COLO668 (cell line): ENCODE data around the gene PPIL4.

ENCODE experiments used
- DNase-seq: peaks from one replicate; lab custom pipeline; 2025; ENCODE audit not compliant: unreplicated experiment; lab: John Stamatoyannopoulos, UW

The PPIL4 gene, protein sequence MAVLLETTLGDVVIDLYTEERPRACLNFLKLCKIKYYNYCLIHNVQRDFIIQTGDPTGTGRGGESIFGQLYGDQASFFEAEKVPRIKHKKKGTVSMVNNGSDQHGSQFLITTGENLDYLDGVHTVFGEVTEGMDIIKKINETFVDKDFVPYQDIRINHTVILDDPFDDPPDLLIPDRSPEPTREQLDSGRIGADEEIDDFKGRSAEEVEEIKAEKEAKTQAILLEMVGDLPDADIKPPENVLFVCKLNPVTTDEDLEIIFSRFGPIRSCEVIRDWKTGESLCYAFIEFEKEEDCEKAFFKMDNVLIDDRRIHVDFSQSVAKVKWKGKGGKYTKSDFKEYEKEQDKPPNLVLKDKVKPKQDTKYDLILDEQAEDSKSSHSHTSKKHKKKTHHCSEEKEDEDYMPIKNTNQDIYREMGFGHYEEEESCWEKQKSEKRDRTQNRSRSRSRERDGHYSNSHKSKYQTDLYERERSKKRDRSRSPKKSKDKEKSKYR

DNA sequence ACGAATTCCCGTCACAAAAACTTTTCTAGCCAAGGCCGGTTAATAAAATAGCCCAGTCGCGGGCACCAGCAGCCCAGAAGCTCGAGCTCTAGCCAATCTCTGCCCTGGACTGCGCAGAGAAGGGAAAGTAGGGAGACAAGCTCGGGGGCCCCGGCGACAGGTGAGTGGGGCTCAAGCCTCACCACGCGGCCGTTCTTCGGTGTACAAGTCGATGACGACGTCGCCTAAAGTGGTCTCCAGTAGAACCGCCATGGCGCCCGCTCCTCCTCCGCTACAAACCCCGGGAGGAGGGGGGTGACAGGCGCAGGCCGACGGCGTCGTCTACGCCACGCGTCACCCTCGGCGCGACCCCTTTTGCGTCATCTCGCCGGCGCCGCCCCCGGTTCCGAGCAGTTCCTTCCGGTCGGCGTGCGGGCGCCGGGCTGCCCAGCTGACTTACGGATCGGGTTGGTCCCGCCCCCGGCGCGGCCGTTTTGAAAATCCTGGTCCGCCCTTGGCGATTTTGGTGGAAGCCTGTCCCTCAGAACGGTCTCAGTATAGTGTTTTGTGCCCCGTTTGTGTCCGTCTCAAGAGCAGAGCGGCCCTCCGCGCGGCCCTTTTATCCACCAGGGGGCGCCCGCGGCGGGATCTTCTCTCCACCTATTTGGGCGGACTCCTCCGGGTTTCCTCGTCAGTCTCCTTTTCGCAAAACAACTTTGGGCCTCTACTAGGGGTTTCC, at the start of gene PPIL4:
Gene PPIL4 (minus strand): TSS at position 290 of the 718 bp plus-strand sequence. CDS start 38 bp downstream, at position 252.
- DNase-seq: peak; percentile 91

DNA sequence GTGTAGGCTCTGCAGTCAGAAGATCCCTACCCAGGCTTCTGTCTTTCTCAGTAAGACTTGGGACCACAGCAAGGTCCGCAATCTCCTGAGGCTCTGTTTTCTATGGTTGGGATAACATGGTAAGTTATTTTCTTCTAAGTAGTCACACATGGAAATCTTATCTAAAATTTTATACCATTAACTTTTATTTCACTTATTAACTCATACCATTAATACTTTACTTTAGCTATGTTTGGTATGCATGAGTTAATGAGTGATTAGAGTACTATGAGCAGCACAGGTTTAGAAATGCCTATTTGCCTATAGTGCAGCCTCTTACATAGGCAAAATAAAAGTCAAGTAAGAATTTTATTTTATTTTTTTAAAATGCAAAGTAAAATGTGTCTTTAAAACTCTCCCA, 47.6 kb upstream of the PPIL4 start:
- no peak for DNase-seq

DNA sequence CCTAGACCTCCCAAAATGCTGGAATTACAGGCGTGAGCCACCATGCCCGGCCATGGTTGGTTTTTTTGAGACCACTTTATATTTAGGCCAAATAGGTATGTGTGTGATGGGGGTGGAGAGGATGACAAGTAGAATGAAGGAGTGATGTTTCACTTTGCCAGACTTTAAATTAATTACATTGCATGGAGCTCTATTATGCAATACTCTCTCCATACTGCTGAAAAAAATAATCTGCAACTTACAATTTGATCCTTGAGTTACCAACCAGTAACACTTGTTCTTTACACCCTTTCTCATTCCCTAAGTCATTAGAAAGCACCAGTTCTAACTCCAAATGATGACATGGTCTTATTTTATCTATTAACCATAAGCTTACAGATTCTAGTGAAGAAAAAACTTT, 47.1 kb upstream of the PPIL4 start:
- no peak for DNase-seq

DNA sequence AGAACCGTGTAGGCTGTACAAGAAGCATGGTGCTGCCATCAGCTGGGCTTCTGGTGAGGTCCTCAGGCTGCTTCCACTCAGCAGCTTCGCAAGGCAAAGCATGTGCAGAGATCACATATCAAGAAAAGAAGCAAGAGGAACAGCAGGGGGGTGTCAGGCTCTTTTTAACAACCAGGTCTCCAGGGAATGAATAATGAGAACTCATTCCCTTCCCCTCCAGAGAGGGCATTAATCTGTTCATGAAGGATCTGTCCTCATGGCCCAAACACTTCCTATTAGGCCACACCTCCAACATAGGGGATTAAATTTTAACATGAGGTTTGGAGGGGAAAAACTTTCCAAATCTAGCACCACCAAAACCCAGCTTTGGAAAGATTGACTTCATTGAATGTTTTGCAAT, 40.3 kb upstream of the PPIL4 start:
- DNase-seq: no peak

DNA sequence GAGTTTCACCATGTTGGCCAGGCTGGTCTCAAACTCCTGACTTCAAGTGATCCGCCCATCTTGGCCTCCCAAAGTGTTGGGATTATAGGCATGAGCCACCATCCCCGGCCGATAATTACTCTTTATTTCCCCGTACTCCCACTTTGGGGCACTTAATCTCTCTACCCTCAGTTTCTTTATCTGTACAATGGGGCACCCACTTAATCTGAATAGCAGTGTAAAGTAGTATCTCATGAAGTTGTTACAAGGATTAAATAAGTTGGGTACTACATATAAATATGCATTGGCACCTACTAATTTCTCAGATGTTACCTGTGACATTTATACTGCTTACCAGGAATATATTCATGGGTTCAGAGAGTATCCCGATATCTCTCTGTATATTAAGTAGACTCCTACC, 35.5 kb upstream of the PPIL4 start:
- no peak for DNase-seq

DNA sequence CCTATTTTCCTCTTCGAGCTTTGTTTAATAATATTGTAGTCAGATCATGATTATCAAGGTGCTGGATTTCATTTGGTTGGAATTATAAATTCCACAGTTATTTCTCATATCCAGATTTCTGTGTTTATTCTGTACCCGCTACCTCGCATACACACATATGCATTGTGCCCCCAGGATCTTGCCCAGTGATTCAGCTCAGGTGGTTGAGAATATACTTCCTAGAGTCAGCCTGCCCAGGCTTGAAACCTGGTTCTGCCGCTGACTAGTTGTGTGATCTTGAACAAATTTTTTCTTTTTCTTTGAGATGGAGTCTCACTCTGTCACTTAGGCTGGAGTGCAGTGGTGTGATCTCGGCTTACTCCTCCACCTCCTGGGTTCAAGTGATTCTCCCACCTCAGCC, 35.0 kb upstream of the PPIL4 start:
- no peak for DNase-seq

DNA sequence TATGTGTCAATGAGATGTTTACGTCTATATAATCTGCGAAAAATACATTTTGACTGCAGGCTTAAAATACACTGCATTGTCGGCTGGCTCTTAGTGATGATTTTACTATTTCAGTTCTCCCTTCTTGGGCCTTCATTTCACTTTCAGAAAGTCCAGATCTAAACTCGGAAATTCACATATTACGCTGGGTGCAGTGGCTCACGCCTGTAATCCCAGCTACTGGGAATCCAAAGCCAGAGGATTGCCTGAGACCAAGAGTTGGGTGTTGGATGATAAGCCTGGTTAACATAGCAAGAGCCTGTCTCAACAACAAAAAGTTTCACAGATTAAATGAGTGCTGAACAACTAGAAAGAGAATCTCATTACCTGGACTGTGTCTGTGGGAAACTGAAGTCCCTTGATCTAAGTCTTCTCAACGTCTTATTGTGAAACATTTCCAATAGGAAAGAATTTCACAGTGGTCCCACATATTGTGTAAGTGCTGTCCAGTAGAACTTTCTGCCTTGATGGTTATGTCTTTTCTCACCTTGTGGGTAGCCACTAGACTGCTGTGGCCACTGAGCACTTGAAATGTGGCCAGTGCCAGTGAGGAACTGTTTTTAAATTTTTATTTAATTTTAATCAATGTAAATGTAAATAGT, 22.2 kb upstream of the PPIL4 start:
- no peak for DNase-seq

DNA sequence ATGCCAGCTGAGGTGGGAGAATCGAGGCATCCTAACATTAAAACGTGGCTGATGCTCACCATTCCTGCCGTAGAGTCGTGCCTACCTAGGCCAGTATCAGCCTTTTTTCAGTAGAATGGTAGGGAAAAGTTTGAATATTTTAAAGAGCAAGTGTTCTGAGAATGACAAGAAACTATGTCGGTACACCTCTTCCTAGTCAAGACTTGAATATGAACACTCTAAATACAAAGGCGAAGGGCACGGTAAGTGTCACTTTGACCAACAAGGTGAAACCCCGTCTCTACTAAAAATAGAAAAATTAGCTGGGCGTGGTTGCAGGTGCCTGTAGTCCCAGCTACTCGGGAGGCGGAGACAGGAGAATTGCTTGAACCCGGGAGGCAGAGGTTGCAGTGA, 21.3 kb upstream of the PPIL4 start:
- no peak for DNase-seq

DNA sequence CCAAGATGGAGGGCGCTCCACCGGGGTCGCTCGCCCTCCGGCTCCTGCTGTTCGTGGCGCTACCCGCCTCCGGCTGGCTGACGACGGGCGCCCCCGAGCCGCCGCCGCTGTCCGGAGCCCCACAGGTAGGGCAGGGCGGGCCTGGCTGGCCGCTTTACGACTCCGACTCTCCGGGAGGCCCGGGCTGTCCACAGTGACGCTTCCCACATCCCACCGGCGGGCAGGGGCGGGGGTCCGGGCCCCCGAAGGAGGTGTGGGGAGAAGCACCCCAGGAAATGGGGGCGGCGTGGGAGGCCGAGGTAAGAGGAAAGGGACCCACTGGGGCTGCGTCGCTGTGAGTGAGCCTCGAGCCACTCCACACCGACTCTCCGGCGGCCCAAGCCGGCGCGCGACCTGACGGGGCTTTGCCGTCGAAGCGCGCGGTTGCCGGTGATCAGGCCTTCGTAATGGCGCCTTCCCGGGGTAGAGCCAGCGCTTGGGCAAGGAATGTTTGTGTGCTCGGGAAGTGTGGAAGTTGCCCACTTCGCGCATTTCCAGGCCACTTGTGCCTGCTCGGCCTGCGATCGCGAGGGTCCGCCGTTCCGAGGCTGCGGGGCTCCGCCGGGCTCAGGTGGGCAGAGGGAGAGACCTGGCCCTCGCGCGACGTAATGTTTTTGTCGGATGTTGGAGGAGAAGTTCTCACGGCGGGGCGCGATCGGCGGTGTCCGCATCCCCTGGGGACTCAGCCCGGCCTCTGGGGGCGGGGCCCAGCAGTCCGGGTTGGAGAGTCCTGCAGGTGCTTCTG, 20.8 kb upstream of the PPIL4 start:
- DNase-seq: peak; percentile 63

DNA sequence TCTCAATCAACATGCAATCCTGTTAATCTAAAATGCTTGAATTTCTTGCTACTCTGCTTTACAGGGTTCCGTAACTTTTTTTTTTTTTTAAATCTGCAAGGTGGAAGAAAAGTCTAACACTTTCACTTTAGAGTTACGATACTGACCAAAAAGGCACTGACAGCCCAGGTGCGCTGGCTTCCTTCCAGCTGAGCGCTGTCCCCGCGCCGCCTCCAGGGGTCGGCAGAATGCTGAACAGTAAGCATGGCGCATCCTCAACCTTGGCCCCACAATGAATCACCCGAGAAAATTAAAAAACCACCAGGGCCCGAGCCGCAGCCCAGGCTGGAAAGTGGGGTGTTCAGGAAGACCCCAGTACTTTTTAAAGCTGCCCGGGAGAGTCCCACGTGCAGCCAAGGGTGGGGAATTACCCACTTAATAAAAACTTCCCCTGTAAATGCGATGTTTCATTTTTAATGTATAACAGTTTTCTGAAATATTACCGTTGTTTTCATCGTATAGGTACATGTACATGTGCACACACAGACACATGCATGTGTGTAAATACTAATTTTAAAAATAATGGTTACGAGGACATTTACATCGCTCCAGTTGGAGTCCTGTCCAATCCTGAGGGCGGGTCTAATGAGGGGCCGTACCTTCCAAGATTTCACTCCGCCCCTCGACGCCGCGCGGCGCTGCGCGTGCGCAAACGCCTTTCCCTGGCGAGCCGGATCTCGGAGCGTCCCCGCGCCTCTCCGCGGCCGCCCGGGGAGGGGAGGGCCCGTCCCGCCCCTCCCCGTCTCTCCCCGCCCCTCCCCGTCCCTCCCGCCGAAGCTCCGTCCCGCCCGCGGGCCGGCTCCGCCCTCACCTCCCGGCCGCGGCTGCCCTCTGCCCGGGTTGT, 19.9 kb upstream of the PPIL4 start, which contains the start of gene GINM1:
Gene GINM1 (plus strand): TSS at position 849 of the 883 bp plus-strand sequence. CDS start 40 bp downstream, outside the sequence.
- DNase-seq: peak; percentile 90

DNA sequence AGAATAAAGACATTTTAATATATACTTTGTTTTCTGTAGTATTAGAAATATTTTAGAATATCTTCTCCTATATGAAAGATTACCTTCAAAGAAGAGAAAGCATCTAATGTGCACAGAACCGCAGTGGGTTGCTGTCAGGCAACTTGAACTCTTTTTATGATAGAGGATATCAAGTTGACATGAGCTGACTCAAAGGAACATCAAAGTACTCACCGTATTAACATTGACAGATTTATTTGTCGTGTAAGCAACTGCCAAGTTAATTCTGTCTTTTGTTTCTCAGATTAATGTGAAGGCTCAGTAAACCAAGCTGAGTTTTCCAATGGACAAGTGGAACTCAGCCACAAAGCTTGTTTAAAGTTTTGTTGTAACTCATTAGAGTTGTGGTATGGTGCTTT, 18.1 kb upstream of the PPIL4 start:
- no peak for DNase-seq

DNA sequence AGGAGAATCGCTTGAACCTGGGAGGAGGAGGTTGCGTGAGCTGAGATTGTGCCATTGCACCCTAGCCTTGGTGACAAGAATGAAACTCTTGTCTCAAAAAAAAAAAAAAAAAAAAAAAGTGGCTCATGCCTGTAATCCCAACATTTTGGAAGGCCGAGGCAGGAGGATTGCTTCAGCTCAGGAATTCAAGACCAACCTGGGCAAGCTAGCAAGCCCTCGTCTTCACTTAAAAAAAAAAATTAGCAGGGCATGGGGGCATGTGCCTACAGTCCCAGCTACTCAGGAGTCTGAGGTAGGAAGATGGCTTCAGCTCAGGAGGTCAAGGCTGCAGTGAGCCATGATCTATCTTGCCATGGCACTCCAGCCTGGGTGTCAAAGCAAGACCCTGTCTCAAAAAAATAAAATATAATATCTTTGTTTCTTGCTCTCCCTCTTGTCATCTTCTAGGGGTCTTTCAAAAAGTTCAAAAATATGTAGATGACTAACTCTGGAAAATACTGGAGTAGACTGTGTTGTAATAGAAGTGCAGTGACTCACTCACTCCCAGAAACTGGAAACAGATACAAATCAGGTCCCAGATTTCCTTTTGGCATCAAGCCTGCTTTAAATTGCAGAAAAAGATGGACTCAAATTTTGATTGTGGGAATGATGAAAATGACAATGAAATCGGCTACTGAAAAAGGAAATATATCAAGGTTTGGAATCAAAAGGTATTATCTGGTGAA, 17.5 kb upstream of the PPIL4 start:
- DNase-seq: no peak

DNA sequence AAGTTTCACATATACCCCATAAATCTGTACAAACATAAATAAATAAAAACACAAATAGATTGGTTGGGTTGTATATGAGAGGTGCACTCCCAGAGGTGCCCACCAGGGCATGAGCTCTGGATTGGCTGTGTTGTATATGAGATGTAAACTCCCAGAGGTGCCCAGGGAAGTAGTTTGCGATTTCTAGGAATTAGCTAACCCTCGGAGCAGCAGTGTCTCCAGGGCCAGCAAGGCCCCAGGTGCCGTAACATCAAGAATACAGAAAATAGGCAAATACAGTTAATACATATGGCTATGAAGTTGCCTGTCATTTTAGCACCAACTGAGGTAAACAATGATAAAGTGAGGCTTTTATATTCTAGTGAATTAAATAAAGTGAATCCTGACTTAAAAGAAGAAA, 14.9 kb upstream of the PPIL4 start:
- peak; percentile 6 for DNase-seq

DNA sequence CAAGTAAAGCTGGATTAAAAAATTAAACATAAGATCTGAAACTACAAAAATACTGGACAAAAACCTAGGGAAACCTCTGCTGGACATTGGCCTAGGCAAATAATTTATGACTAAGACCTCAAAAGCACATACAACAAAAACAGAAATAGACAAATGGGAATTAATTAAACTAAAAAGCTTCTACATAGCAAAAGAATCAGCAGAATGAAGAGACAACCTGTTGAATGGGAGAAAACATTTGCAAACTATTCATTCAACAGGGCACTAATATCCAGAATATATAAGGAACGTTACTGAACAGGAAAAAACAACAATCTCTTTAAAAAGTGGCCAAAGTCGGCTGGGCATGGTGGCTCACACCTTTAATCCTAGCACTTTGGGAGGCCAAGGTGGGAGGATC, 13.5 kb upstream of the PPIL4 start:
- no peak for DNase-seq

DNA sequence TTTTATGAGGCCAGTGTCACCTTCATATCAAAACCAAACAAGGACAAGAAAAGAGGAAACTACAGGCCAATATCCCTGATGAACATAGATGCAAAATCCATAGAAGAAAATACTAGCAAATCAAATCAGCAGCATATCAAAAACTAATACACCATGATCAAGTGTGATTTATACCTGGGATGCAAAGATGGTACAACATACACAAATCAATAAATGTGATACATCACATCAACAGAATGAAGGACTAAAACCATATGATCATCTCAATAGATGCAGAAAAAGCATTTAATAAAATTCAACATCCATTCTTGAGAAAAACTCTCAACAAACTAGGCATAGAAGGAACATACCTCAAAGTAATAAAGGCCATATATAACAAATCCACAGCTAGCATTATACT, 12.2 kb upstream of the PPIL4 start:
- no peak for DNase-seq

DNA sequence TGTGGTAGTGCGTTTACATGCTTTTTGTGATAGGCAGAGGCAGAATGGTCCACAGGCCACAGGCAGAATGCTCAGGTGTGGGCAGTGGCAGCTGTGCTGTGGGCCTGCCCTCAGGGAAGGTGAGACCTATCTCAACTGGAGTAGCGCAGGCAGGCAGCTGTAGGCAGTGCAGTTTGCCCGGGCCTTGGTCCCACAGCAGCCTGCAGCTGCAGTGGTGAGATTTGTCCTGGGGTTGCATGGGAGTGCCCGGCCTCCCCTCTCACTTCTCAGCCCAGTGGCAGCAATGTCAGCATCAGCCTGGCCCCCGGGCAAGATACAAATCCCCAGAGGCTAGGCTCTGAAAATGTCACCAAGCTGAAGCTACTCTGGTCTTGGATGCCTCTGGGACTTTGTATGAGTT, 6.1 kb upstream of the PPIL4 start:
- no peak for DNase-seq

DNA sequence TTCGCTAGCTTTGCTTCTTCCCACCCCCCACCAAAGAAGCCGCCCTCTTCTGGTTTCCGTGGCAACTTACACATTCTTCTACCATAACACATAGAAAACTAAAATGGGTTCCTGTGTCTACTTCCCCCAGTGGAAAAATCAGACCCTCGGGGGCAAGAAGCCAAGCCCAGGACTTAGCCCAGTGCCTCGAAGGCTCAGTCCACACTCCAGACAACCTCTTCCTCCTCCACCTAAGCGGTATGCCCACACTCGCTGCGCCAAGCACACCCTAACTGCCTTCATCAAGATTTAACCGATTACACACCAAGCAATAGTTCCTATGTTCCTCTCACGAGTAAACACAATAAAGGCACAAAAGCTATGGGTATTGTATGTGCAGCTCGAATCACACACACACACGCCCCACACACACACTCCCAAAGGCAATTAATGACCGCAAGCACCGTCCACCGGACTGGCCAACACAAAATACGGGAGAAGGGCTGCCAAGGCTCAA, 537 bp downstream of the PPIL4 start:
- peak; percentile 4 for DNase-seq

DNA sequence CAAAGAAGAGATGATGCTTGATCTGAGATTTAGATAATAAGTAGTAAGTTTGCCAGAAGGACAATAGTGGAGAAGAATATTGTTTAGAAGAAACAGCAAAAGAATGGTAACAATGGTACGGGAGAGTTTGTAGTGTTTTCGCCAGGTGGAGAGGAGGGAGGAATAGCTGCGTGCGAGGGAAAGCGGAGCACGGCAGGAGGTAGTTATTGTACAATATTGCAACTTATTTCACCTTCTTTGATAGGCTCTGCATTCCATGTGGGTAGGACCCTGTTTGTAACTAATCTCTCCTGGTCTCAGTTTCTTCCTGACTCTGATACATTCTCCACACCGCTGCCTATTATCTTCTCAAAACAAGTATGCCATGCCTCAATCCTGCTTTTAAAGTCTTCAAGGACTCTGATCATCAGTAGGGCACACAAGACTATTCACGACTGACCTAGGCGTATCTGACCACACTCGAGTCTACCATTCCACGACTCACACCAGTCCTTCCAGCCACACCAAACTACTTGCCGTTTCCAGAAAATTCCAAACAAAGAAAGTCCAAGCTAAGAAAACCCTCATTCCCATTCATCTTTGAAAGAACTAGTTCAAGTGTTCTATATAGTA, 1.1 kb downstream of the PPIL4 start:
- no peak for DNase-seq

DNA sequence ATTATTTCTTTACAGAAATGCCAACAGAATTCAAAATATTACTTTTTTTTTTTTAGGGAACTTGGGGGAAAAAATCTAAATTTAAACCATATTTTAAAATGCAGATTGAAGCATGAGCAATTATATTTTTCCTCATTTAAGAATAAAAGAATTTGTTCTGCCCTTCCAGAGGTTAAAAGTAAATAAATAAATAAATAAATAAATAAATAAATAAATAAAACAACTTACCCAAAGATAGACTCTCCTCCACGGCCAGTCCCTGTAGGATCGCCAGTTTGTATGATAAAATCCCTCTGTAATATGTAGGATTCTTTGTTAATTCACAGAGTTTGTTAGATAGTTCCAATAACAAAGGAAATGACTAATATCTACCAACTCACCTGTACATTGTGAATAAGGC, 4.7 kb downstream of the PPIL4 start:
- DNase-seq: no peak
